Heart left ventricle (tissue), 13 donors: ENCODE data around the gene EPB41L4B.

ENCODE experiments used
- POLR2A ChIP-seq, 2 donors: fragments of 450-650 bp; IDR thresholded peaks; one replicate each; pipeline ENCODE4 v1.6.1; 2017; ENCODE audit warnings: antibody characterized with exemption in 2 of 2, mild to moderate bottlenecking in 2 of 2, moderate library complexity in 2 of 2
- TF ChIP-seq, protein P1 (sequence below), 12 donors: fragments of 200-600 bp; sonication (generic) in 4 of 12; IDR thresholded peaks; one replicate each; pipeline versions ENCODE4 v1.5.0 to v1.8.0; 2018 to 2022; ENCODE audit warnings: antibody characterized with exemption in 12 of 12, mild to moderate bottlenecking in 5 of 12
- donor health status: ischemic (EF 13 %, LVEDD 7.1; RV severe dilation, severe dysfunction).
- donor health status: DM: no; HTN: yes; CAD: no.
- donor health status: DM: no; HTN: no; CAD: no.
- donor health status: ischemic (EF 25% LVEDD 6.9; RV normal size, moderate dysfunction).
- donor health status: ischemic (EF 25% LVEDD 5.7; RV mildly dilated, moderate dysfunction).
- donor health status: ischemic (EF 35%, LVEDD 5.7; RV mildly dilated, moderate dysfunction).
- donor health status: nonischemic (EF 11% LVEDD 7.7; RV severe dilation, severe dysfunction).
- donor health status: DM: yes; HTN: yes; CAD: no.
- donor health status: PGD.
- donor health status: ischemic (EF 29% LVEDD 5.4; RV normal size, mild dysfunction).
- donor health status: nonischemic (EF 23%, LVEDD 6.1; RV moderate dilation, normal function).

- TF ChIP-seq, protein P1, sequence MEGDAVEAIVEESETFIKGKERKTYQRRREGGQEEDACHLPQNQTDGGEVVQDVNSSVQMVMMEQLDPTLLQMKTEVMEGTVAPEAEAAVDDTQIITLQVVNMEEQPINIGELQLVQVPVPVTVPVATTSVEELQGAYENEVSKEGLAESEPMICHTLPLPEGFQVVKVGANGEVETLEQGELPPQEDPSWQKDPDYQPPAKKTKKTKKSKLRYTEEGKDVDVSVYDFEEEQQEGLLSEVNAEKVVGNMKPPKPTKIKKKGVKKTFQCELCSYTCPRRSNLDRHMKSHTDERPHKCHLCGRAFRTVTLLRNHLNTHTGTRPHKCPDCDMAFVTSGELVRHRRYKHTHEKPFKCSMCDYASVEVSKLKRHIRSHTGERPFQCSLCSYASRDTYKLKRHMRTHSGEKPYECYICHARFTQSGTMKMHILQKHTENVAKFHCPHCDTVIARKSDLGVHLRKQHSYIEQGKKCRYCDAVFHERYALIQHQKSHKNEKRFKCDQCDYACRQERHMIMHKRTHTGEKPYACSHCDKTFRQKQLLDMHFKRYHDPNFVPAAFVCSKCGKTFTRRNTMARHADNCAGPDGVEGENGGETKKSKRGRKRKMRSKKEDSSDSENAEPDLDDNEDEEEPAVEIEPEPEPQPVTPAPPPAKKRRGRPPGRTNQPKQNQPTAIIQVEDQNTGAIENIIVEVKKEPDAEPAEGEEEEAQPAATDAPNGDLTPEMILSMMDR (IDR thresholded peaks at IDR 0.05), result no peak
- TF ChIP-seq POLR2A (IDR thresholded peaks at IDR 0.05), result no peak
These were observed 22.0 kb upstream of the EPB41L4B start for GRCh38 chr9:109342878-109343277.
